Loucy (cell line): ENCODE results near the gene PRCP.

Experiments used
- EZH2phosphoT487 ChIP-seq: fragments of 200-600 bp; IDR thresholded peaks from 2 replicates; pipeline ENCODE4 v1.6.1; 2018; ENCODE audit warnings: antibody characterized with exemption, mild to moderate bottlenecking, moderate library complexity, borderline replicate concordance
- TF ChIP-seq, protein P1 (sequence below): fragments of 200-600 bp; sonication (generic); conservative IDR thresholded peaks from 2 replicates; pipeline ENCODE4 v1.5.1; 2014; ENCODE audit warnings: mild to moderate bottlenecking, antibody characterized with exemption, low read length

DNA sequence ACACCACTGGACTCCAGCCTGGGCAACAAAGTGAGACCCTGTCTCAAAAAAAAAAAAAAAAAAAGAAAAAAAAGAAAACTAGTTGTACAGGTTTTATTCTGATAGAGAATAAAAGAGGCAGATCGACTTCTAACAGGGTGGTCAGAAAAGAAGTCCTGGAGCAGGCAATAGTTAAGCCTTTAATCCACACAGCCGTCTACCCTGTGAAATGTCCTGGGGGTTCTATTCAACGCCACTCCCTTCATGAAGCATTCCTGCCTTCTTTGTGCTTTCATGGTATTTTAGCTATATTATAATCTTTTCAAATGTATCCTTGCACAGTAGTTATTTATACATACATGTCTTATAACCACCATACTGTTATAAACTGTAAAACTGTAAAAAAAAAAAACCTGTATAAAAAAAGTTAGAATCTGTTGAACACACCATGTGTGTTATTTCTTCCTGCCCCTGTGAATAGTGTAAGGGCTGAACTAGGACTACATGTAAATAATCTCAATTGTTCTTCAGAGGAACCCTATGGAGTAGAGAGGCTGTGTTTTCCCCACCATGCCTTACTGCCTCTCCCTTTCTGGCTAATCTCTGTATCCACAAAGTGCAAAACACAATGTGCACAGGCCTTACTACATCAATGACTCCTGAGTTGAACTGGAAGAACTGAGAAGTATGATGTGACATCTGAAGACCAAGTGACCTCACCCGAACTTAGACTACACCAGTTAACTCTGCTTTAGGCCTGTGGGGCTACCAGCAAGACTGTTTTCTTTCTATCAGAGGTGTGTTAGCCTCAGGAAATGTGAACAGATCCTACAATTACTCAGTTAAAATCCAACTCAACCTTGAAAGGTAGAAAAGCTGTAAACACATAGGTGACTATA lies 25.3 kb downstream of the PRCP start:
- TF ChIP-seq, protein P1, sequence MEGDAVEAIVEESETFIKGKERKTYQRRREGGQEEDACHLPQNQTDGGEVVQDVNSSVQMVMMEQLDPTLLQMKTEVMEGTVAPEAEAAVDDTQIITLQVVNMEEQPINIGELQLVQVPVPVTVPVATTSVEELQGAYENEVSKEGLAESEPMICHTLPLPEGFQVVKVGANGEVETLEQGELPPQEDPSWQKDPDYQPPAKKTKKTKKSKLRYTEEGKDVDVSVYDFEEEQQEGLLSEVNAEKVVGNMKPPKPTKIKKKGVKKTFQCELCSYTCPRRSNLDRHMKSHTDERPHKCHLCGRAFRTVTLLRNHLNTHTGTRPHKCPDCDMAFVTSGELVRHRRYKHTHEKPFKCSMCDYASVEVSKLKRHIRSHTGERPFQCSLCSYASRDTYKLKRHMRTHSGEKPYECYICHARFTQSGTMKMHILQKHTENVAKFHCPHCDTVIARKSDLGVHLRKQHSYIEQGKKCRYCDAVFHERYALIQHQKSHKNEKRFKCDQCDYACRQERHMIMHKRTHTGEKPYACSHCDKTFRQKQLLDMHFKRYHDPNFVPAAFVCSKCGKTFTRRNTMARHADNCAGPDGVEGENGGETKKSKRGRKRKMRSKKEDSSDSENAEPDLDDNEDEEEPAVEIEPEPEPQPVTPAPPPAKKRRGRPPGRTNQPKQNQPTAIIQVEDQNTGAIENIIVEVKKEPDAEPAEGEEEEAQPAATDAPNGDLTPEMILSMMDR, result no peak
- no peak for TF ChIP-seq EZH2phosphoT487
